GM12891 (cell line): ENCODE results near the gene PRKCA.

Experiments
- DNase-seq: peaks from one replicate; pipeline ENCODE4 v3.0.0; 2011; ENCODE audit warnings: low spot score; ENCODE audit not compliant: insufficient read length
- FAIRE-seq: peaks from 2 replicates; lab custom pipeline; 2011; peaks lifted over from hg19 to GRCh38; lab: Jason Lieb, UNC
- PAX5 ChIP-seq: IDR thresholded peaks from 2 replicates; pipeline ENCODE4 v1.6.1; 2011; ENCODE audit warnings: low read length, moderate library complexity, mild to moderate bottlenecking; ENCODE audit not compliant: insufficient read depth, severe bottlenecking
- POLR2A ChIP-seq: IDR thresholded peaks from 2 replicates; pipeline ENCODE4 v1.6.1; 2011; ENCODE audit warnings: low read depth, low read length, control low read depth
- POLR2AphosphoS5 ChIP-seq: IDR thresholded peaks from 2 replicates; pipeline ENCODE4 v1.6.1; 2011; ENCODE audit warnings: low read depth, low read length, control low read depth
- POU2F2 ChIP-seq: IDR thresholded peaks from 2 replicates; pipeline ENCODE4 v1.6.1; 2011; ENCODE audit warnings: low read depth, mild to moderate bottlenecking, control low read depth, low read length, moderate library complexity
- SPI1 ChIP-seq: IDR thresholded peaks from 2 replicates; pipeline ENCODE4 v1.6.1; 2011; ENCODE audit warnings: low read depth, low read length, control low read depth
- TAF1 ChIP-seq: IDR thresholded peaks from 2 replicates; pipeline ENCODE4 v1.6.1; 2011; ENCODE audit warnings: low read depth, low read length, control low read depth

PRKCA gene

GRCh38 chr17:66304304-66305174, 2.1 kb downstream of the PRKCA start:
- no peak for DNase-seq
- no peak for FAIRE-seq
- TF ChIP-seq POLR2AphosphoS5 = no peak
- TF ChIP-seq POU2F2 = no peak
- no peak for TF ChIP-seq PAX5
- no peak for TF ChIP-seq POLR2A
- no peak for TF ChIP-seq SPI1
- no peak for TF ChIP-seq TAF1

GRCh38 chr17:66306446-66306845, 4.0 kb downstream of the PRKCA start:
- TF ChIP-seq POLR2A (no peak), POU2F2 (no peak), PAX5 (no peak), TAF1 (no peak), SPI1 (no peak), POLR2AphosphoS5 (no peak)
- FAIRE-seq (no peak), DNase-seq (no peak)

- no peak for FAIRE-seq
- DNase-seq = no peak
- TF ChIP-seq POU2F2 (no peak), PAX5 (no peak), SPI1 (no peak), TAF1 (no peak), POLR2A (no peak)
Observed at GRCh38 chr17:66307257-66307656, 4.8 kb downstream of the PRKCA start.

GRCh38 chr17:66308856-66309255, 6.4 kb downstream of the PRKCA start:
- TF ChIP-seq SPI1 (no peak), TAF1 (no peak)
- DNase-seq (no peak), FAIRE-seq (no peak)

GRCh38 chr17:66309793-66310192, 7.4 kb downstream of the PRKCA start:
- TF ChIP-seq SPI1 = no peak
- TF ChIP-seq POU2F2 = no peak
- TF ChIP-seq TAF1 = no peak
- no peak for TF ChIP-seq POLR2A
- no peak for TF ChIP-seq PAX5
- no peak for TF ChIP-seq POLR2AphosphoS5
- DNase-seq (no peak), FAIRE-seq (no peak)

- no peak for FAIRE-seq
- no peak for TF ChIP-seq POLR2AphosphoS5
- TF ChIP-seq SPI1 = no peak
- no peak for TF ChIP-seq TAF1
- DNase-seq = no peak
Observed at GRCh38 chr17:66310528-66311148, 8.2 kb downstream of the PRKCA start.

- no peak for TF ChIP-seq TAF1
- no peak for FAIRE-seq
- DNase-seq = no peak
Observed at GRCh38 chr17:66312912-66313311, 10.5 kb downstream of the PRKCA start.

- no peak for DNase-seq
- TF ChIP-seq POLR2A (no peak), PAX5 (no peak), POU2F2 (no peak), SPI1 (no peak), TAF1 (no peak), POLR2AphosphoS5 (no peak)
- no peak for FAIRE-seq
Observed at GRCh38 chr17:66313325-66313724, 10.9 kb downstream of the PRKCA start.

GRCh38 chr17:66313995-66314659, 11.7 kb downstream of the PRKCA start:
- TF ChIP-seq POU2F2 (no peak), PAX5 (no peak), POLR2A (no peak), POLR2AphosphoS5 (no peak), TAF1 (no peak)
- DNase-seq (no peak), FAIRE-seq (no peak)

GRCh38 chr17:66317629-66318028, 15.2 kb downstream of the PRKCA start:
- DNase-seq (no peak), FAIRE-seq (no peak)
- no peak for TF ChIP-seq SPI1

- no peak for TF ChIP-seq TAF1
- TF ChIP-seq POLR2AphosphoS5 = no peak
- TF ChIP-seq POU2F2 = no peak
- TF ChIP-seq PAX5 = no peak
- no peak for TF ChIP-seq POLR2A
- no peak for TF ChIP-seq SPI1
- FAIRE-seq = no peak
- DNase-seq = no peak
Observed at GRCh38 chr17:66319226-66319625, 16.8 kb downstream of the PRKCA start.
